IPS-NIHi7 (cell line): Measurements from ENCODE around the gene GOLGA6C.
A peak's percentile ranks its signal among the peaks of the same experiment; 100 is the strongest.
"Not testable (repeated sequence)": the region's sequence is repeated elsewhere in the genome, so short reads cannot be mapped to it uniquely, and the experiment has no call there.

Source experiments
- DNase-seq: peaks from one replicate; pipeline ENCODE4 v3.0.0; 2012; ENCODE audit warnings: mixed read lengths; ENCODE audit errors: extremely low spot score

GOLGA6C gene

GRCh38 chr15:75251343-75251742 lies 6.8 kb upstream of the GOLGA6C start:
- not testable (repeated sequence) for DNase-seq

GRCh38 chr15:75252285-75252684 lies 5.8 kb upstream of the GOLGA6C start:
- not testable (repeated sequence) for DNase-seq

- DNase-seq = not testable (repeated sequence)
Observed at GRCh38 chr15:75258620-75259343, 648 bp downstream of the GOLGA6C start.

- DNase-seq = not testable (repeated sequence)
Observed at GRCh38 chr15:75259873-75260272, 1.7 kb downstream of the GOLGA6C start.

- DNase-seq = not testable (repeated sequence)
Observed at GRCh38 chr15:75273751-75274359, 15.7 kb downstream of the GOLGA6C start.

- DNase-seq = not testable (repeated sequence)
Observed at GRCh38 chr15:75274509-75275107, 16.5 kb downstream of the GOLGA6C start.

GRCh38 chr15:75275617-75276016 lies 17.5 kb downstream of the GOLGA6C start:
- peak; percentile 0 for DNase-seq

GRCh38 chr15:75278497-75278896 lies 20.4 kb downstream of the GOLGA6C start:
- DNase-seq = not testable (repeated sequence)

GRCh38 chr15:75282572-75282971 lies 24.4 kb downstream of the GOLGA6C start, which contains the start of gene GOLGA6D:
GOLGA6D (plus strand) TSS chr15:75282835; CDS start chr15:75282876, 41 bp downstream.
- not testable (repeated sequence) for DNase-seq

GRCh38 chr15:75284152-75284551 lies 26.0 kb downstream of the GOLGA6C start:
- DNase-seq = not testable (repeated sequence)

- not testable (repeated sequence) for DNase-seq
Observed at GRCh38 chr15:75293660-75294059, 35.5 kb downstream of the GOLGA6C start.

GRCh38 chr15:75298541-75299310 lies 40.6 kb downstream of the GOLGA6C start:
- not testable (repeated sequence) for DNase-seq

- not testable (repeated sequence) for DNase-seq
Observed at GRCh38 chr15:75299311-75299688, 41.2 kb downstream of the GOLGA6C start.

GRCh38 chr15:75300026-75300425 lies 41.9 kb downstream of the GOLGA6C start:
- DNase-seq = not testable (repeated sequence)

- no peak for DNase-seq
Observed at GRCh38 chr15:75302318-75302717, 44.2 kb downstream of the GOLGA6C start.

GRCh38 chr15:75302753-75303152 lies 44.6 kb downstream of the GOLGA6C start:
- not testable (repeated sequence) for DNase-seq

- no peak for DNase-seq
Observed at GRCh38 chr15:75306188-75306587, 48.1 kb downstream of the GOLGA6C start.

- peak; percentile 90 for DNase-seq
Observed at GRCh38 chr15:75307778-75308390, 49.8 kb downstream of the GOLGA6C start.

- DNase-seq = no peak
Observed at GRCh38 chr15:75309711-75310110, 51.6 kb downstream of the GOLGA6C start.

GRCh38 chr15:75312548-75312947 lies 54.4 kb downstream of the GOLGA6C start:
- not testable (repeated sequence) for DNase-seq

- no peak for DNase-seq
Observed at GRCh38 chr15:75313116-75313845, 55.1 kb downstream of the GOLGA6C start.
